HUES64 (cell line): ENCODE measurements around the gene C5orf52.
A peak's percentile ranks its signal among the peaks of the same experiment; 100 is the strongest.
"Not testable (repeated sequence)": the region's sequence is repeated elsewhere in the genome, so short reads cannot be mapped to it uniquely, and the experiment has no call there.

Source experiments
- H3K27ac ChIP-seq: 2 replicates; pipeline ENCODE4 v1.7.0; 2013; ENCODE audit warnings: low read depth, low read length, inconsistent platforms
- H3K27me3 ChIP-seq: 2 replicates; pipeline ENCODE4 v1.6.1; 2013; ENCODE audit warnings: mild to moderate bottlenecking, low read length; ENCODE audit not compliant: insufficient read depth
- H3K36me3 ChIP-seq: 2 replicates; pipeline ENCODE4 v1.6.1; 2013; ENCODE audit warnings: mild to moderate bottlenecking, low read length; ENCODE audit not compliant: insufficient read depth
- H3K4me1 ChIP-seq: 2 replicates; pipeline ENCODE4 v1.6.1; 2013; ENCODE audit warnings: mild to moderate bottlenecking, low read length, moderate library complexity; ENCODE audit not compliant: insufficient read depth
- H3K4me3 ChIP-seq: 2 replicates; pipeline ENCODE4 v1.5.1; 2013; ENCODE audit warnings: mild to moderate bottlenecking, low read length, moderate library complexity
- H3K9ac ChIP-seq: 2 replicates; pipeline ENCODE4 v1.6.1; 2013; ENCODE audit warnings: mild to moderate bottlenecking, low read depth, low read length
- H3K9me3 ChIP-seq: 2 replicates; pipeline ENCODE4 v1.6.1; 2013; ENCODE audit warnings: low read depth, low read length; ENCODE audit not compliant: insufficient read depth
- WGBS: fragments of 150-250, 120-280 bp; methylation state at CpG from one replicate; pipeline ENCODE4 v1.1.7; 2013; ENCODE audit warnings: missing lambda C conversion rate; 5-methylcytosine and 5-hydroxymethylcytosine counted together

C5orf52 gene

DNA sequence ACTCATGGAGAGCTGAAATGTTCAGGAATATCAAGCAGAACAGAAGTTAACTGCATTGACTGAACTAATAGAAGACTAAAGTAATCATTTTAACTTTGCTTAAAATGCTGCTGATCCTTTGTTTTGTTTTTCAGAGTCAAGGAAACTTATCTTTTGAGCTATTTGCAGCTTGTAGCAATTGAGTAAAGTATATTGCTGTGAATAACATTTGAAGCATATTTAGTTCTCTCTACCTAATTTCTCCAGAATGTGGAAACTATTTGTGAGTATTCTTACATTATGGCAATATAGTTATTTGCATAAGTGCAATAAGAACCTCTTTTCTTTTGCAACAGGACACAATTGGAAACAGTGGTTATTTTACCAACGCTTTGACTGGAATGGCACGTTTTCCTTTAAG lies 13.8 kb upstream of the C5orf52 start:
- H3K4me1 ChIP-seq = no peaks in the 10 kb centered on the region

DNA sequence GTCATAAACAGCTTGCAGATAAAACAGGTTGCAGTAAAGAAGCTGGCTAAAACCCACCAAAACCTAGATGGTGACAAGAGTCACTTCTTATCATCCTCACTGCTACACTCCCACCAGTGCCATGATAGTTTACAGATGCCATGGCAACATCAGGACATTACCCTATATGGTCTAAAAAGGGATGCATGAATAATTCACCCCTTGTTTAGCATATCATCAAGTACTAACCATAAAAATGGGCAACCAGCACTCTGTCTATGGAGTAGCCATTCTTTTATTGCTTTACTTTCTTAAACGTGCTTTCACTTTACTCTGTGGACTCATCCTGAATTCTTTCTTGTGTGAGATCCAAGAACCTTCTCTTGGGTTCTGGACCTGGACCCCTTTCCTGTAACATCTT lies 12.4 kb upstream of the C5orf52 start:
- Histone ChIP-seq H3K36me3 (no peaks in the 10 kb centered on the region), H3K9me3 (peaks cover 37% of the 10 kb centered on the region), H3K9ac (no peak overlapping the region), H3K4me1 (no peaks in the 10 kb centered on the region), H3K4me3 (no peak overlapping the region), H3K27me3 (no peaks in the 10 kb centered on the region), H3K27ac (no peak overlapping the region)
- 88% methylated on average over 1 of the region's 1 CpG for WGBS

More for the DNA sequence above, 13.8 kb upstream of the C5orf52 start:
- peaks cover 5% of the 10 kb centered on the region for H3K27me3 ChIP-seq
- no peak overlapping the region for H3K9ac ChIP-seq
- 83% methylated on average over 2 of the region's 2 CpGs for WGBS
- no peak overlapping the region for H3K27ac ChIP-seq
- H3K9me3 ChIP-seq = peaks cover 37% of the 10 kb centered on the region
- no peak overlapping the region for H3K4me3 ChIP-seq
- H3K36me3 ChIP-seq = no peaks in the 10 kb centered on the region

GRCh38 chr5:157659868-157660660 lies 11.3 kb upstream of the C5orf52 start:
- Histone ChIP-seq H3K4me3 (no peak overlapping the region), H3K4me1 (no peaks in the 10 kb centered on the region), H3K9me3 (peaks cover 37% of the 10 kb centered on the region), H3K27me3 (no peaks in the 10 kb centered on the region), H3K9ac (no peak overlapping the region), H3K36me3 (no peaks in the 10 kb centered on the region), H3K27ac (no peak overlapping the region)
- 95% methylated on average over 7 of the region's 8 CpGs for WGBS

GRCh38 chr5:157665467-157666070 lies 5.8 kb upstream of the C5orf52 start:
- H3K4me1 ChIP-seq = peaks cover 3% of the 10 kb centered on the region; the same call in 1 of the 2 replicates
- H3K27ac ChIP-seq = no peak overlapping the region
- no peak overlapping the region for H3K4me3 ChIP-seq
- H3K27me3 ChIP-seq = peaks cover 11% of the 10 kb centered on the region
- no peak overlapping the region for H3K9ac ChIP-seq
- 89% methylated on average over 1 of the region's 2 CpGs for WGBS
- H3K9me3 ChIP-seq = peaks cover 9% of the 10 kb centered on the region; the same call in 1 of the 2 replicates
- H3K36me3 ChIP-seq = no peaks in the 10 kb centered on the region

DNA sequence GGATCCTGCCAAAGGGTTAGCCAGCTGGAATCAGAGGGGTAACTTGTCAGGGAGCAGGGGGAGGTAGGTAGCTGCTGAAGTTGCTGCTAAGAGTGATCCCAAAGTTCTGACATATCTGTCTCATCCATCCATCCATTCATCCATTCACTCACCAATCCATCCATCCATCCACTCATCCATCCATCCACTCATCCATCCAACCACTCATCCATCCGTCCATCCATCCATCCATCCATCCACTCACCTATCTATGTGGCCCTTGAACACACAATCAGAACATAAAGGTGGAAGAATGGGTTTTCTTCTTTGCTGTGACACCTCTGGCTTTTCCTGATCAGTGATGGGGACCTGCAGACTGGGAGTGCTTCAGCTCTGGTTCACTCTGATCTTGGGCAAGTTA lies 3.0 kb upstream of the C5orf52 start:
- Histone ChIP-seq H3K4me3 (no peak overlapping the region), H3K36me3 (no peaks in the 10 kb centered on the region), H3K27ac (no peak overlapping the region), H3K27me3 (peaks cover 35% of the 10 kb centered on the region), H3K9ac (no peak overlapping the region), H3K4me1 (peaks cover 6% of the 10 kb centered on the region; the same call in 1 of the 2 replicates), H3K9me3 (no peaks in the 10 kb centered on the region)
- WGBS = 83% methylated on average over 1 of the region's 1 CpG

DNA sequence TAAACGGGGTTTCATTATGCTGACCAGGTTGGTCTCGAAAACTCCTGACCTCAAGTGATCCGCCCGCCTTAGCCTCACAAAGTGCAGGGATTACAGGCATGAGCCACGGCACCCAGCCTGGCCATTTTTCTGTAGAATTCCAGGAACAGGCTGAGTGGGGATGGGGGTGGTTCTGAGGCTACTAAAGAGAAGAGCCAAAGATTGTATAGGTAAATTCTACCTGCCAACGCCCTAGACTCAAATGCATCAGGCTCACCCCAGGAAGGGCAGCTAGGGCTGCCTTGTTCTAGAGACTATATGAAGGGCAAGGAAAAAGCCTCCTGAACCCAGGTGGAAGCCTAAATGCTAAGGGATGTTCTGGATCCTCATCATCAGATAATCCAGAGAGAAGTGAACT lies 1.6 kb upstream of the C5orf52 start:
- no peaks in the 10 kb centered on the region for H3K36me3 ChIP-seq
- H3K4me3 ChIP-seq = no peak overlapping the region
- peaks cover 35% of the 10 kb centered on the region for H3K27me3 ChIP-seq
- H3K9ac ChIP-seq = no peak overlapping the region
- H3K27ac ChIP-seq = no peak overlapping the region
- WGBS = 94% methylated on average over 6 of the region's 6 CpGs
- peaks cover 6% of the 10 kb centered on the region; the same call in 1 of the 2 replicates for H3K4me1 ChIP-seq
- H3K9me3 ChIP-seq = no peaks in the 10 kb centered on the region

GRCh38 chr5:157671592-157672330 lies 428 bp downstream of the C5orf52 start:
- 0 out of 2 replicates have a peak overlapping the region, but pooled peaks have one; percentile 31 for H3K9ac ChIP-seq
- H3K4me3 ChIP-seq = peak overlapping the region; percentile 72

GRCh38 chr5:157672976-157673375 lies 1.6 kb downstream of the C5orf52 start:
- peaks cover 35% of the 10 kb centered on the region for H3K27me3 ChIP-seq
- no peak overlapping the region for H3K4me3 ChIP-seq
- no peak overlapping the region for H3K9ac ChIP-seq
- no peaks in the 10 kb centered on the region for H3K9me3 ChIP-seq
- no peak overlapping the region for H3K27ac ChIP-seq
- H3K36me3 ChIP-seq = no peaks in the 10 kb centered on the region
- WGBS = 98% methylated on average over 7 of the region's 8 CpGs
- H3K4me1 ChIP-seq = peaks cover 6% of the 10 kb centered on the region; the same call in 1 of the 2 replicates

More at GRCh38 chr5:157671592-157672330, 428 bp downstream of the C5orf52 start:
- H3K27ac ChIP-seq = no peak overlapping the region
- peaks cover 35% of the 10 kb centered on the region for H3K27me3 ChIP-seq
- H3K9me3 ChIP-seq = no peaks in the 10 kb centered on the region
- H3K36me3 ChIP-seq = no peaks in the 10 kb centered on the region
- H3K4me1 ChIP-seq = peaks cover 6% of the 10 kb centered on the region; the same call in 1 of the 2 replicates
- 61% methylated on average over 57 of the region's 57 CpGs for WGBS

- not testable (repeated sequence) for H3K9ac ChIP-seq, H3K9me3 ChIP-seq, H3K36me3 ChIP-seq, H3K27ac ChIP-seq, H3K4me3 ChIP-seq, H3K4me1 ChIP-seq
- 94% methylated on average over 4 of the region's 4 CpGs for WGBS
- H3K27me3 ChIP-seq = peaks cover 35% of the 10 kb centered on the region
Observed at GRCh38 chr5:157674351-157674750, 3.0 kb downstream of the C5orf52 start.

- no peaks in the 10 kb centered on the region for H3K4me1 ChIP-seq
- no peak overlapping the region for H3K27ac ChIP-seq
- H3K27me3 ChIP-seq = peaks cover 2% of the 10 kb centered on the region; the same call in 1 of the 2 replicates
- H3K36me3 ChIP-seq = no peaks in the 10 kb centered on the region
- no peak overlapping the region for H3K9ac ChIP-seq
- WGBS = 89% methylated on average over 3 of the region's 3 CpGs
- H3K9me3 ChIP-seq = no peaks in the 10 kb centered on the region
- H3K4me3 ChIP-seq = no peak overlapping the region
Observed at GRCh38 chr5:157677931-157678330, 6.6 kb downstream of the C5orf52 start.

DNA sequence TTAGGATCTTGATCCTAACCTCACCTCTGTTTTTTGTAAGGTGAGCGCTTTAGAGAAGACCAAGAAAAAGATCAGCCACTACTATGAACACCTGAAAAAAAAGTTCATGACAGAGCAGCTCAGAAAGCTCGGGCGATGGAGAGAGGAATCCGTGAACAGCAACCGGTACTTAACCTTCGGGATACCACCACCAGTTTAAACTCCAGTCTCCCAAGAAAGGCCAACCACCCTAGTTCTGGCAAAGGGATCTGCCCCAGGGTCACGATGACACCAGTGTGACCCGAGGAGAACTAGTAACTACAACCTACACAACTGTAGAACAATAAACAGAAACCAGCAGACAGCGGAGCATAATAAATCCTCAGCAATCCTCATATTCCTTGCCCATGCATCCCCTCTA lies 8.5 kb downstream of the C5orf52 start:
- no peak overlapping the region for H3K9ac ChIP-seq
- no peaks in the 10 kb centered on the region for H3K4me1 ChIP-seq
- no peak overlapping the region for H3K4me3 ChIP-seq
- H3K27ac ChIP-seq = no peak overlapping the region
- no peaks in the 10 kb centered on the region for H3K9me3 ChIP-seq
- 93% methylated on average over 9 of the region's 9 CpGs for WGBS
- H3K36me3 ChIP-seq = no peaks in the 10 kb centered on the region
- no peaks in the 10 kb centered on the region for H3K27me3 ChIP-seq
